ENCODE measurements around the gene TAF1L.

TAF1L gene

DNA sequence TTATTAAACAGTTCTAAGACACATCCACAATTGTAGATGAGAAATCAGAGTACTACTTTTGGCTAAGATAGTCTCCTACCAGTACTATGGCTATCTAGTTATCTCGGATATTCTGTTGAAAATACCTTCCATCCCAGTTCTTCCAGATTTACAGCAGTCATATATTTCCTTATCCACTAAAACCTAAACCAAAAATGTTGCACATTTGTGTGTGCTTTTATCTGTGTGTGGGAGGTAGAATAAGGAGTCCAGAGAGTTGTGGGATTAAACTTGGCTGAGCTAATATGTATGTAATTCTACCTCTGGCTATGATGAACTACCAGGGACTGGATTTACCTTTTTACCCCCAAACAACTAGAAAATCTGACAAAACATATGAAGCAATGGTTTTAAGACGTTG lies 45.0 kb downstream of the TAF1L start:
- no peak for DNase-seq

DNA sequence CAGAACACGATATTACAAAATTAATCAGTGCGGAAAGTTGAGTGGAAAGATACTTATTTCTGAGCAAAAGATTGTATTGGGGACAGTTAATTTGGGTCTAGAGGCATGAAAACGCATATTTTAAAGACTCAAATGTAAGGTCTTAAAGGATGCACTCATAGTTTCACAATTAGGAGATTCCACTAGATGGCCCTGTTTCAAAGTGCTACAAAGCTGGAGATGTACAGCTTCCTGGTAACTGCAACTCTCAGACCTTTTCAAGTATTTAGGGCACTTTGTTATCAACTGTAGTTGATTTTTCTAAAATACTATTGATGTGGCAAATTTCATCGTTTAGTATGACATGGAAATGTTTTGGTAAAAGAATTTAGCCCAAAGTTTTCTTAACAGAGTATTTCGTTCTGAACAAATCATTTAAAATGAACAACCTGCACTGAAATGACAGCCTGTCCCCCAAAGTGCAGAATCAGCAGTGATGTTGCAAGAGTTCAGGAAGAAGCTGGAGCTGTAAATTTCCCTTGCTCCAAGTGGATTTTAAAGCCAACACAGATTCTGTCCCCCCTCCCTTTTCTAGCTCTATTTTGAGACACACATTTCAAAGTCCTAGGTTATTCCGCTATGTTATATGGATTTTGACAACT lies 46.3 kb downstream of the TAF1L start:
- no peak for DNase-seq

GRCh38 chr9:32587901-32588300 lies 47.6 kb downstream of the TAF1L start:
- peak; percentile 31 for DNase-seq

GRCh38 chr9:32584784-32585183 lies 50.7 kb downstream of the TAF1L start:
- DNase-seq, result no peak

DNA sequence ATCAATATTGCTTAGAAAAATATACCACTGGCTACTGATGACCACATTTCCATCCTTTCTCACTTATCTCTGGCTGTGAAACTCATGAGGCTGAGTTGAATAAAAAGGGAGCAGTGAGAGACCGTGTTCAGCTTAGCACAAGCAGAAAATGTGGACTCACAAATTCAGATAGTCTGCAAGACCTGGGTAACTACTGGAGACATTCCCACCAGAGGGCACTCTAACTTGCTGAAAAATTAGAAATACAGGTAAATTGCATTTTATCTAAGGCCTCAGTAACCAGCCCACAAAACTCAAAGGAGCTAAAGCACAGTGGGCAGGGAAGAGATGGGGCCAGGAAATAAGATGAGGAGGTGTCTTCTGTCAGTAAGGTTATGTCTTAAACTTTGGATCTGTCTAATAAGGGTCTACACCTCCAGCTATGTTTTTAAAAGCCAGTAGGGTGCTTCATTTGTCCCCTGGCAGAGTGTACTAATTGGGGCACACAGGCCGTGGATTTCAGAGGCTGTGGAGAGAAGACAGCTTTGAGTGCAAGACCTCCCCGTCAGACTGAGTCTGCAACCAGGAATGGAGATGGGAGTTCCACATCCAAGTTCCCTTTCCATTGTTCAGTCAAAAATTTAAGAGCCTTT lies 53.8 kb downstream of the TAF1L start:
- DNase-seq, result peak; percentile 32

DNA sequence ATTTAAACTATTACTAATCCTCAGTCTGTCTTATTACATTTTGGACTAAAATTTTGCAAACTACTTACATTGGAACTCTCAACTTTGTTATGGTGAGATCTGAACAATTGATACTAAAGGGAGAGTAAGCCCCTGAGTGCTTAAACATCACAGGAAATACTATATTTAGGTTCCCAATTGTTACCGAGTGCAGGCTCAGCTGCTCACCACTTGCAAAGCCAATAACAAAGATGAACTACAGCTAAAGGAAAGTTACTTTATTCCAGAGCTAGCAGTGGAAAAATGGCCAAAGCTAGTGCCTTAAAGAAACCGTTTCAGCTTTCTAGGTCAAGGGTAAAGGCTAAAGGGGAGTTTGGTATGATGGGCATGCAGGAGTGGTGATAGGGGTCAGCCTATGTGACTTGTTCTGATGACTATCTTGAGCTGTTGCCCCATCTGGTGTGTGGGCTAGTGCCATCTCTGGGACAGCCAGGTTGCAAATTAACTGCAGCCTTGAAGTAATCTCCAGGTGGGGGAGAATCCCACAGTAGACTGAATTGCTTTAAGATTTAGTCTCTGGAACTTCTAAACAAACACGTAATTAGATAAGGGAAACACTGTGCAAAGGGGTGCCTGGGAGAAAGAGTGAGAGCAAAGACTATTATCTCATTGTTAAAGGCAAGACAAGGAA lies 54.7 kb downstream of the TAF1L start:
- no peak for DNase-seq

GRCh38 chr9:32579706-32580331 lies 55.6 kb downstream of the TAF1L start:
- DNase-seq, result peak; percentile 84
